CD14-positive monocyte (primary cell): Measurements from ENCODE around the gene TARBP1. TPM values are rescaled to one million over a fixed set of nuclear protein-coding genes. Genes with fewer than 3 reads are reported as not detected.
"Not testable (repeated sequence)": the region's sequence is repeated elsewhere in the genome, so short reads cannot be mapped to it uniquely, and the experiment has no call there.

Experiments
- DNase-seq, 3 donors: peaks; one replicate each; pipeline ENCODE4 v3.0.0-alpha.2; 2011 to 2022
- H2AFZ ChIP-seq: 2 replicates; pipeline ENCODE4 v1.6.0; 2012; ENCODE audit warnings: mild to moderate bottlenecking, low read depth, low read length, inconsistent platforms; ENCODE audit not compliant: insufficient read depth, poor library complexity, severe bottlenecking
- H3K27ac ChIP-seq, 2 donors: 1 replicate in 1 of 2; 2 replicates in 1 of 2; pipeline ENCODE4 v1.5.1; 2012 to 2013; ENCODE audit warnings: low read length in 2 of 2, control low read depth in 1 of 2, inconsistent platforms in 1 of 2, low read depth in 1 of 2, mild to moderate bottlenecking in 1 of 2
- H3K27me3 ChIP-seq, 2 donors: one replicate each; pipeline versions ENCODE4 v1.6.0 to v1.6.1; 2011 to 2013; ENCODE audit warnings: low read length in 2 of 2; ENCODE audit not compliant: control insufficient read depth in 2 of 2, insufficient read depth in 2 of 2
- H3K36me3 ChIP-seq, 2 donors: replicated peaks in 1 of 2; 1 replicate in 1 of 2; 2 replicates in 1 of 2; pipeline versions ENCODE4 v1.5.1 to v1.6.1; 2012 to 2013; ENCODE audit warnings: low read length in 2 of 2, control low read depth in 1 of 2, inconsistent platforms in 1 of 2, mild to moderate bottlenecking in 1 of 2; ENCODE audit not compliant: insufficient read depth in 2 of 2, control insufficient read depth in 1 of 2
- H3K4me1 ChIP-seq, 2 donors: 1 replicate in 1 of 2; 2 replicates in 1 of 2; pipeline versions ENCODE4 v1.5.1 to v1.6.1; 2012 to 2013; ENCODE audit warnings: low read length in 2 of 2, control low read depth in 1 of 2, inconsistent platforms in 1 of 2, mild to moderate bottlenecking in 1 of 2, moderate library complexity in 1 of 2; ENCODE audit not compliant: insufficient read depth in 2 of 2, control insufficient read depth in 1 of 2
- H3K4me2 ChIP-seq: replicated peaks from 2 replicates; pipeline ENCODE3; 2012; ENCODE audit warnings: low read length, moderate library complexity, mild to moderate bottlenecking; ENCODE audit not compliant: poor library complexity, severe bottlenecking; ENCODE audit errors: extremely low read depth
- H3K4me3 ChIP-seq, 3 experiments: fragments of 200-600 bp in 1 of 3; sonication (generic) in 1 of 3; replicated peaks in 1 of 3; 1 replicate in 2 of 3; 2 replicates in 1 of 3; pipeline ENCODE4 v1.5.1; 2011 to 2013; ENCODE audit warnings: low read length in 3 of 3, mild to moderate bottlenecking in 3 of 3, control low read depth in 2 of 3, low read depth in 2 of 3, inconsistent platforms in 1 of 3, moderate library complexity in 1 of 3
- H3K79me2 ChIP-seq: 2 replicates; pipeline ENCODE4 v1.6.0; 2012; ENCODE audit warnings: mild to moderate bottlenecking, control low read depth, inconsistent platforms, low read length, moderate library complexity; ENCODE audit not compliant: insufficient read depth
- H3K9ac ChIP-seq: 2 replicates; pipeline ENCODE4 v1.6.0; 2017; ENCODE audit warnings: low read length, mild to moderate bottlenecking; ENCODE audit not compliant: insufficient read depth, poor library complexity, severe bottlenecking
- H3K9me3 ChIP-seq, 2 donors: replicated peaks in 1 of 2; 1 replicate in 1 of 2; 2 replicates in 1 of 2; pipeline versions ENCODE4 v1.5.1 to v1.6.1; 2012 to 2013; ENCODE audit warnings: low read length in 2 of 2, control low read depth in 1 of 2; ENCODE audit not compliant: control insufficient read depth in 1 of 2, insufficient read depth in 1 of 2
- H4K20me1 ChIP-seq: 2 replicates; pipeline ENCODE4 v1.6.0; 2012; ENCODE audit warnings: mild to moderate bottlenecking, low read length, control low read depth, moderate library complexity; ENCODE audit not compliant: insufficient read depth
- H3K27ac Mint-ChIP-seq, 7 donors: one replicate each; pipeline ENCODE4 v1.8.0; 2020; ENCODE audit warnings: mild to moderate bottlenecking in 7 of 7, mixed read lengths in 7 of 7, moderate library complexity in 6 of 7, inconsistent platforms in 2 of 7
- H3K27me3 Mint-ChIP-seq, 3 donors: one replicate each; pipeline ENCODE4 v1.8.0; 2021 to 2022; ENCODE audit warnings: low read depth in 3 of 3, mild to moderate bottlenecking in 3 of 3, mixed read lengths in 3 of 3, moderate library complexity in 3 of 3, inconsistent platforms in 1 of 3
- H3K36me3 Mint-ChIP-seq, 2 donors: one replicate each; pipeline ENCODE4 v1.8.0; 2020; ENCODE audit warnings: mixed read lengths in 2 of 2, inconsistent platforms in 1 of 2, mild to moderate bottlenecking in 1 of 2
- H3K4me1 Mint-ChIP-seq: one replicate; pipeline ENCODE4 v1.8.0; 2020; ENCODE audit warnings: mild to moderate bottlenecking, mixed read lengths
- H3K4me3 Mint-ChIP-seq, 2 donors: one replicate each; pipeline ENCODE4 v1.8.0; 2020; ENCODE audit warnings: mild to moderate bottlenecking in 2 of 2, mixed read lengths in 2 of 2, moderate library complexity in 1 of 2
- H3K9me3 Mint-ChIP-seq, 7 donors: one replicate each; pipeline ENCODE4 v1.8.0; 2020 to 2022; ENCODE audit warnings: mixed read lengths in 7 of 7, mild to moderate bottlenecking in 6 of 7, moderate library complexity in 6 of 7, inconsistent platforms in 2 of 7
- CTCF ChIP-seq: fragments of 200-600 bp; IDR thresholded peaks from one replicate; pipeline ENCODE4 v1.8.0; 2022; ENCODE audit warnings: antibody characterized with exemption, mild to moderate bottlenecking
- WGBS: methylation state at CpG from one replicate; pipeline ENCODE4 v1.1.5; 2013; ENCODE audit warnings: missing lambda C conversion rate; ENCODE audit not compliant: insufficient coverage; 5-methylcytosine and 5-hydroxymethylcytosine counted together
- intact Hi-C, 2 donors: fragments of 100-400 bp; cut with micrococcal nuclease; formaldehyde crosslinking; loops; one replicate each; pipeline versions ENCODE4 v1.15.0 to v1.15.1; 2023
- polyA plus RNA-seq, 3 donors: library from polyadenylated mRNA; depleted of rRNA in 1 of 3; unstranded in 2 of 3; stranded (reverse) in 1 of 3; fragments of 300-500 nt in 2 of 3; fragments of >200 nt in 1 of 3; fragmentation: Illumina TruSeq in 2 of 3; gene quantifications; 1 replicate in 2 of 3; 2 replicates in 1 of 3; pipeline ENCODE4 v1.2.3, GENCODE V29; 2012 to 2021

Gene TARBP1
- polyA plus RNA-seq, 3 donors = 1.4 to 30.9 (median 3.2) TPM

GRCh38 chr1:234401658-234402057 is 77.3 kb downstream of the TARBP1 start:
- H3K4me1 Mint-ChIP-seq = peaks cover 29% of the 10 kb centered on the region

GRCh38 chr1:234400773-234401172 is 78.2 kb downstream of the TARBP1 start:
- intact Hi-C loops = loop anchor here in 1 of 2 donors (10.0 kb wide), 1 partner anchor 76 kb away; no protein-coding TSS in a partner anchor
- H3K4me1 Mint-ChIP-seq = peaks cover 36% of the 10 kb centered on the region
- no peaks in the 10 kb centered on the region for H3K27me3 ChIP-seq
- peaks cover 31 to 40% of the 10 kb centered on the region in 2 donors for H3K4me1 ChIP-seq
- no peaks in the 10 kb centered on the region for H3K79me2 ChIP-seq
- H3K27ac Mint-ChIP-seq = peak overlapping the region; percentile 54 to 85 (median 79)
- H3K4me3 ChIP-seq = peak overlapping the region in 1 of 3 experiments; percentile 54
- DNase-seq = peak in 2 of 3 donors; percentile 8 to 27
- no peaks in the 10 kb centered on the region for H3K9me3 Mint-ChIP-seq
- peak overlapping the region; percentile 18 for H2AFZ ChIP-seq
- peak overlapping the region; percentile 13 to 65 for H3K4me3 Mint-ChIP-seq
- H3K9ac ChIP-seq = no peak overlapping the region
- no peaks in the 10 kb centered on the region for H3K9me3 ChIP-seq
- no peaks in the 10 kb centered on the region for H4K20me1 ChIP-seq
- peak overlapping the region in 1 of 2 donors; percentile 61 for H3K27ac ChIP-seq
- H3K27me3 Mint-ChIP-seq = no peaks in the 10 kb centered on the region
- peaks cover 7 to 11% of the 10 kb centered on the region in 2 donors for H3K36me3 ChIP-seq
- H3K36me3 Mint-ChIP-seq = peaks cover 7 to 13% of the 10 kb centered on the region in 2 donors
- H3K4me2 ChIP-seq = peak overlapping the region; percentile 51
- TF ChIP-seq CTCF = no peak

More at GRCh38 chr1:234401658-234402057, 77.3 kb downstream of the TARBP1 start:
- TF ChIP-seq CTCF = no peak
- H3K36me3 Mint-ChIP-seq = peaks cover 7 to 18% of the 10 kb centered on the region in 2 donors
- intact Hi-C loops = loop anchor here in 1 of 2 donors (10.0 kb wide), 1 partner anchor 77 kb away; no protein-coding TSS in a partner anchor
- H3K27me3 ChIP-seq = no peaks in the 10 kb centered on the region
- H3K79me2 ChIP-seq = no peaks in the 10 kb centered on the region
- H3K27ac ChIP-seq = peak overlapping the region in 1 of 2 donors; percentile 61
- peak overlapping the region; percentile 18 for H2AFZ ChIP-seq
- H3K4me3 ChIP-seq = no peak overlapping the region
- peaks cover 10 to 14% of the 10 kb centered on the region in 2 donors for H3K36me3 ChIP-seq
- H3K27ac Mint-ChIP-seq = peak overlapping the region in 4 of 7 donors; percentile 24 to 83 (median 65)
- H3K4me1 ChIP-seq = peaks cover 22 to 32% of the 10 kb centered on the region in 2 donors
- no peak overlapping the region for H3K4me2 ChIP-seq
- DNase-seq = no peak
- H3K9ac ChIP-seq = no peak overlapping the region
- peak overlapping the region in 1 of 2 donors; percentile 11 for H3K4me3 Mint-ChIP-seq
- no peaks in the 10 kb centered on the region for H3K9me3 Mint-ChIP-seq
- no peaks in the 10 kb centered on the region for H4K20me1 ChIP-seq
- H3K9me3 ChIP-seq = no peaks in the 10 kb centered on the region
- 100% methylated on average over 2 of the region's 3 CpGs for WGBS
- H3K27me3 Mint-ChIP-seq = no peaks in the 10 kb centered on the region

GRCh38 chr1:234399515-234399914 is 79.5 kb downstream of the TARBP1 start:
- peak overlapping the region in 1 of 2 donors; percentile 91 for H3K27ac ChIP-seq
- H2AFZ ChIP-seq = peak overlapping the region; percentile 26
- H3K27me3 ChIP-seq, DNase-seq, H3K9me3 ChIP-seq, H3K9me3 Mint-ChIP-seq, H3K79me2 ChIP-seq, H4K20me1 ChIP-seq, H3K36me3 Mint-ChIP-seq, H3K27me3 Mint-ChIP-seq, intact Hi-C loops, H3K36me3 ChIP-seq: not testable (repeated sequence)
- H3K4me2 ChIP-seq = peak overlapping the region; percentile 63
- H3K4me1 ChIP-seq = peaks cover 40 to 50% of the 10 kb centered on the region in 2 donors
- peaks cover 45% of the 10 kb centered on the region for H3K4me1 Mint-ChIP-seq
- peak overlapping the region; percentile 93 to 96 (median 95) for H3K27ac Mint-ChIP-seq
- WGBS = no CpG with 5 or more reads among the region's 6 CpGs
- peak overlapping the region; percentile 52 for H3K9ac ChIP-seq
- peak overlapping the region in 1 of 3 experiments; percentile 72 for H3K4me3 ChIP-seq
- peak overlapping the region; percentile 60 to 94 for H3K4me3 Mint-ChIP-seq
